K562 (cell line): ENCODE data around the gene INO80D.

ENCODE experiments used
- CTCF ChIP-seq, 3 experiments: IDR thresholded peaks in 2 of 3; conservative IDR thresholded peaks in 1 of 3; 2 replicates each; pipeline ENCODE4 v1.5.1; 2011 to 2012; ENCODE audit warnings: low read length in 3 of 3, mild to moderate bottlenecking in 3 of 3, control low read depth in 2 of 3, improper control_type of control experiment in 1 of 3, inconsistent platforms in 1 of 3, low read depth in 1 of 3, mixed read lengths in 1 of 3, moderate library complexity in 1 of 3; ENCODE audit not compliant: insufficient read depth in 2 of 3
- MTF1 ChIP-seq: fragments of 250-450 bp; sonication (Bioruptor Pico); IDR thresholded peaks from 2 replicates; pipeline ENCODE4 v1.9.0; 2021; ENCODE audit warnings: moderate library complexity, mild to moderate bottlenecking, inconsistent platforms, borderline replicate concordance
- PCBP1 ChIP-seq: fragments of 200-400 bp; formaldehyde crosslinking; IDR thresholded peaks from 2 replicates; pipeline ENCODE4 v1.6.1; 2018; ENCODE audit warnings: mild to moderate bottlenecking, low read depth, low read length; ENCODE audit not compliant: poor library complexity, severe bottlenecking
- RBM39 ChIP-seq: fragments of 200-400 bp; formaldehyde crosslinking; optimal IDR thresholded peaks from 2 replicates; pipeline ENCODE3; 2018; ENCODE audit warnings: low read depth, low read length
- SMARCB1 ChIP-seq: IDR thresholded peaks from 2 replicates; pipeline ENCODE4 v1.6.1; 2011; ENCODE audit warnings: improper control_type of control experiment, low read depth; ENCODE audit not compliant: insufficient read length
- TCF7L2 ChIP-seq: fragments of 150-350 bp; IDR thresholded peaks from 2 replicates; pipeline ENCODE4 v1.6.1; 2016; ENCODE audit warnings: low read depth, mild to moderate bottlenecking, low read length, moderate library complexity
- USF2 ChIP-seq: sonication (generic); formaldehyde crosslinking; IDR thresholded peaks from 2 replicates; pipeline ENCODE4 v1.5.0; 2020; ENCODE audit warnings: missing genetic modification reagents
- ZBTB9 ChIP-seq: fragments of 450-650 bp; formaldehyde crosslinking; IDR thresholded peaks from 2 replicates; pipeline ENCODE4 v1.4.0; 2020; ENCODE audit warnings: mild to moderate bottlenecking, moderate library complexity
- ZNF695 ChIP-seq: fragments of 450-650 bp; formaldehyde crosslinking; IDR thresholded peaks from 2 replicates; pipeline ENCODE4 v1.4.0; 2020; ENCODE audit warnings: mild to moderate bottlenecking, moderate library complexity

- no peak for TF ChIP-seq PCBP1
- TF ChIP-seq CTCF (IDR thresholded peaks at IDR 0.05 in 2 of 3, conservative IDR thresholded peaks at IDR 0.05 in 1 of 3; ENCODE audit: insufficient read depth in 2 of 3, low read depth in 1 of 3, low read length in 3 of 3), result no peak
- no peak for TF ChIP-seq ZBTB9
- TF ChIP-seq RBM39, result no peak
- TF ChIP-seq ZNF695, result no peak
- TF ChIP-seq SMARCB1, result no peak
- no peak for TF ChIP-seq TCF7L2
- TF ChIP-seq MTF1 (CRISPR knock-in tag), result no peak
- TF ChIP-seq USF2 (CRISPR knock-in tag), result no peak
These were observed 26.1 kb upstream of the INO80D start for GRCh38 chr2:206112108-206112507.
